Mesothelial cell of epicardium (in vitro differentiated cells): ENCODE data around the gene HOXD4. TPM values are rescaled to one million over a fixed set of nuclear protein-coding genes. Genes with fewer than 3 reads are reported as not detected.

ENCODE experiments used
- DNase-seq, 2 experiments: peaks; one replicate each; pipeline ENCODE4 v3.0.0; 2021; ENCODE audit warnings: low spot score in 2 of 2; ENCODE audit not compliant: unreplicated experiment in 2 of 2
- H3K27ac Mint-ChIP-seq: 2 replicates; pipeline ENCODE4 v1.8.0; 2021; ENCODE audit warnings: mixed read lengths
- H3K27me3 Mint-ChIP-seq: 2 replicates; pipeline ENCODE4 v1.8.0; 2021; ENCODE audit warnings: low read depth, mixed read lengths
- H3K36me3 Mint-ChIP-seq: 2 replicates; pipeline ENCODE4 v1.8.0; 2021; ENCODE audit warnings: mixed read lengths
- H3K4me1 Mint-ChIP-seq: 2 replicates; pipeline ENCODE4 v1.8.0; 2021; ENCODE audit warnings: mixed read lengths
- H3K4me3 Mint-ChIP-seq: 2 replicates; pipeline ENCODE4 v1.8.0; 2021; ENCODE audit warnings: mild to moderate bottlenecking, moderate library complexity, mixed read lengths
- H3K9me3 Mint-ChIP-seq: 2 replicates; pipeline ENCODE4 v1.8.0; 2021; ENCODE audit warnings: mixed read lengths
- CTCF ChIP-seq: fragments of 200-600 bp; sonication (generic); IDR thresholded peaks from one replicate; pipeline ENCODE4 v1.5.0; 2021; ENCODE audit warnings: antibody characterized with exemption; ENCODE audit not compliant: unreplicated experiment
- total RNA-seq: library from RNA; stranded (reverse); gene quantifications from 3 replicates; pipeline ENCODE4 v1.2.1, GENCODE V29; 2021

The HOXD4 gene
- total RNA-seq, 1 donor from 2014 or later = 0.67 TPM

- no peak for TF ChIP-seq CTCF
- peaks cover 6% of the 10 kb centered on the region for H3K4me1 Mint-ChIP-seq
- H3K36me3 Mint-ChIP-seq = peaks cover 3% of the 10 kb centered on the region
- H3K27me3 Mint-ChIP-seq = peaks cover 96% of the 10 kb centered on the region
- no peaks in the 10 kb centered on the region for H3K9me3 Mint-ChIP-seq
- no peak overlapping the region for H3K27ac Mint-ChIP-seq
- no peak overlapping the region for H3K4me3 Mint-ChIP-seq
- DNase-seq = no peak
These were observed 12.3 kb upstream of the HOXD4 start for GRCh38 chr2:176138923-176139660.

DNA sequence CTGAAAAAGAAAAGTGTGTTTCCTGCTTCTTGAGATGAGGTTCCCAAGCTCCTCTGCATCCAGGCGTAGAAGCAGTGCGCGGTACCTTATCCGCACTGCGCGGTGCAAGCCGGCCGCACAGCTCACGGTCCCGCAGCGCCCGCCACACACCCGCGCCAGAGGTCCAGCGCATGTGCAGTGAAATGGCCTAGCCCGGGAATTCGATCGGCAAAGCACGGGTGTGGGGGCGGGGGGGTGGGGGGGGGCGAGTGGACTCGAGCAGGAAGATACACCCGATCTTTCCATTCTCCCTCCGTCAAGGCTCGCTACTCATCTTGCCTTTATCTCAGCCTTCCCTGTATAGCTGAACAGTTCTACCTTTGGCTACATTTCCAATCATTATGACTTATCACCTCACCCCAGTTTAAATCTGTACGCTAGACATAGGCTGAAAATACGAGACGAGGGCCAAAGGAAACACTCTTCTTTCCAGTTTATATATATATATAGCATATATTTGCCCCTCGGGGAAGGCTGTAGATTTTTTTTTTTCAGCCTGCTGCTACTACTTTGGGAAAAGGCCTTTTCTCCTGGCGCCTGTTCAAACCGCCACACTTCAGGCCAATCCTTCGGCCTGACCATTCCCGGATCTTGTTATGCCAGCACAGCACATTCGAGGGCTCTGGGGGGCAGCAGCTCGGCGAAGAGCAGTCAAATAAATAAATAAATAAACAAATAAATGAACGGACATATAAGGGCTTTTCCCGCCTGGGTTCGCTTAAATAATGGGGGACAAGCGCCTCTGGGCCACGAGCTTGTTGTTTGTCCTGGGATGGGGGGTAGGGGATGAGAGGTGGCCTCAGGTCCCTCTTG, 11.5 kb upstream of the HOXD4 start:
- peaks cover 95% of the 10 kb centered on the region for H3K27me3 Mint-ChIP-seq
- H3K4me3 Mint-ChIP-seq = peak overlapping the region; percentile 60
- H3K36me3 Mint-ChIP-seq = peaks cover 3% of the 10 kb centered on the region
- no peak overlapping the region for H3K27ac Mint-ChIP-seq
- H3K9me3 Mint-ChIP-seq = no peaks in the 10 kb centered on the region
- no peak for TF ChIP-seq CTCF
- peaks cover 6% of the 10 kb centered on the region for H3K4me1 Mint-ChIP-seq
- no peak for DNase-seq

GRCh38 chr2:176140513-176141317, 10.6 kb upstream of the HOXD4 start:
- Mint-ChIP-seq H3K27me3 (peaks cover 95% of the 10 kb centered on the region), H3K4me1 (peaks cover 2% of the 10 kb centered on the region), H3K4me3 (peak overlapping the region; percentile 60), H3K9me3 (no peaks in the 10 kb centered on the region), H3K36me3 (peaks cover 3% of the 10 kb centered on the region), H3K27ac (no peak overlapping the region)
- peak; percentile 77 to 92 for DNase-seq
- TF ChIP-seq CTCF = peak; percentile 93

GRCh38 chr2:176142281-176142680, 9.1 kb upstream of the HOXD4 start:
- no peak for TF ChIP-seq CTCF
- H3K4me3 Mint-ChIP-seq = no peak overlapping the region
- H3K27ac Mint-ChIP-seq = no peak overlapping the region
- peaks cover 3% of the 10 kb centered on the region for H3K36me3 Mint-ChIP-seq
- no peak for DNase-seq
- no peaks in the 10 kb centered on the region for H3K4me1 Mint-ChIP-seq
- H3K9me3 Mint-ChIP-seq = no peaks in the 10 kb centered on the region
- peaks cover 97% of the 10 kb centered on the region for H3K27me3 Mint-ChIP-seq

GRCh38 chr2:176145085-176145969, 6.0 kb upstream of the HOXD4 start:
- H3K27me3 Mint-ChIP-seq = peaks cover 98% of the 10 kb centered on the region
- no peak overlapping the region for H3K27ac Mint-ChIP-seq
- no peaks in the 10 kb centered on the region for H3K9me3 Mint-ChIP-seq
- peaks cover 5% of the 10 kb centered on the region for H3K4me1 Mint-ChIP-seq
- DNase-seq = no peak
- no peak overlapping the region for H3K4me3 Mint-ChIP-seq
- peaks cover 2% of the 10 kb centered on the region for H3K36me3 Mint-ChIP-seq
- TF ChIP-seq CTCF = no peak
